NCI-H2171 treated with DMSO at 0.1 percent for 48 hours (cell line): ENCODE results near the gene TNFAIP8L3.
"Not testable (repeated sequence)": the region's sequence is repeated elsewhere in the genome, so short reads cannot be mapped to it uniquely, and the experiment has no call there.

ENCODE experiments used
- DNase-seq: peaks from one replicate; lab custom pipeline; 2025; lab: John Stamatoyannopoulos, UW

Gene TNFAIP8L3

GRCh38 chr15:51094606-51095569, at the start of gene TNFAIP8L3:
TSS of gene TNFAIP8L3 (minus strand) at chr15:51094906. CDS start at chr15:51094595, 311 bp downstream.
- DNase-seq: peak; percentile 65

DNA sequence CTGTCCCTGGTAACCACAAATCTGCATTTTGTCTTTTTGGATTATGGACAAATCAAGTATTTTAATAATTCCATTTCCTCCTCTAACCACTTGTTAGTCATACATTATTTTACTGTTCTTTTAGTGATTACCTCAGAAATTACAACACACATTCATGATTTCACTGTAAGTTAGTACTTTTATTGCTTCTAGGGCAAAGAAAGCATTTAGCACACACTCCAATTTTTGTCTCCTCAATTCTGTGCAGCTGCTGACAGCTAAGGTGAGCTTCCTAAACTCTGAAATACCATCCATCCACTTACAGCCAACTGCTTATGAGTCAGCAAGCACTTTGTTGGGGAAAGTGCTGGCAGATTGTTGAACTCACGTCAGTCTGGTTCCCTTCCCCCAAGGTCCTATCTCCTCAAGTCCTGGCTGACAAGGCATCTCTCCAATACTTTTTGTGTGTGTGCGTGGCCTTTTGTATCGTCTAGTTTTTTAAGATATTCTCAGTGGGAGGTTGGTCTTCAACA, 49.4 kb upstream of the TNFAIP8L3 start:
- DNase-seq: peak; percentile 62

- DNase-seq: not testable (repeated sequence)
Observed at GRCh38 chr15:51140347-51140746, 45.6 kb upstream of the TNFAIP8L3 start.

GRCh38 chr15:51139091-51139490, 44.4 kb upstream of the TNFAIP8L3 start:
- DNase-seq: no peak

GRCh38 chr15:51137880-51138430, 43.2 kb upstream of the TNFAIP8L3 start:
- no peak for DNase-seq

- no peak for DNase-seq
Observed at GRCh38 chr15:51137024-51137423, 42.3 kb upstream of the TNFAIP8L3 start.

GRCh38 chr15:51135276-51135675, 40.6 kb upstream of the TNFAIP8L3 start:
- DNase-seq: no peak

DNA sequence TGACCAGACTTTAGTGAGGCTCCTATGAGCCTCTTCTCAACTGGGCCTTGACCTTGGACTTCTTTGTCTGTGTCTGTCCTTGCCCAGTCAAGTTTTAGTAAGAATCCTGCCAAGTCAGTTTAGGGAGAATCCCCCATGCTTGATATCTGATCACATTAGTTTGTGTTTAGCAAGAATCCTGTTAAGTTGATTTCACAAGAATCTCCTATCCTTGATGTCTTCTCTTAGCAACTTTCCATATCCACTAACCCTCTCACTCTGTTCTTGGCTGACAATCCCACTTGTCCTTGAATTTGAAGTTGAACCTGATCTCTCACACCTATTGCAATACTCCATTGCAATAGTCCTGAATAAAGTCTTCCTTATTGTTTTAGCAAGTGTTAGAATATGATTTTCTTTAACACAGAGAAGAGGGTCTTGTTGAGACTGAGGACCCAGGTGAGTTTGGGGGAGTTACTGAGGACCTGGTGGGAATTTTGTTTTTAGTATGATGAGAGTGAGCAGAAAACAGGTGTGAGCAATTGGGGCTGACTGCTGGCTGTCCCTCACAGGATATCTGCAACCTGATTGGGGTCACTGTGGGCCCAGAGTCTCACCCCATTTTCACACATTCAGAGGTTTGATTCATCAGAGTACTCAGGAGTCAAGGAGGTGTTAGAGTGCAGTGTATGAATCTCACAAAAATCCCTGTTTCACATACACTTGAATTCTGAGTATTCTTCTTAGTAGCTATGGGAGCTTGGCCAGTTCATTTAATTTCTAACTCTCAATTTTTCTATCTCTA, 39.9 kb upstream of the TNFAIP8L3 start:
- no peak for DNase-seq

DNA sequence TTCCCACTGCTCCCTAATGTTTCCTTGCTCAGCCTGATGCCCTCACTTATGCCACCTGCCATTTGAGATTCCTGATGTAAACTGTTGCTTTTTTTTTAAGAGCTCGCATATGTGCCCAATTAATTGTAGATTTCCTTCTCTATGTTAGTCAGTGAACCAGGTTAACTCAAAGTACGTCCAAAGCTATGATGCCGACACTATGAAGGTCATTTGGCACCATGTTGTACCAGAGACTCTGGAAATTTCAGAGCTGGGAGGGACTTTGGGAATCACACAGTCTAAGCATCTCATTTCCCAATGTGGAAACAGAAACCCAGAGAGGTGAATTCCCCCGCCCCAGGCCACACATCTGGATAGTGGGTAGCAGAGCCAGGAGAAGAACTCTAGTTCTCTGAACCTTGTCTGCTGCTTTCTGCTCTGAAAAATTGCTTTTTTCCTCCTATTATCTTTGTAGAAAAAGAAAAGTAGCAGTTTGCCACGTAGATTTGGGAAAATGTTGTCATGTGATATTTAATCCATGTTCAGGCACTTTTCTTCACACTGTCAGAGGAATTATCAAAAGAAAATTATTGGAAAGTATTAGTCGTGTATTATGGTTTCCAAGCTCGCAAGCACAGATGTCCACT, 38.5 kb upstream of the TNFAIP8L3 start:
- DNase-seq: peak; percentile 82

GRCh38 chr15:51132384-51133139, 37.9 kb upstream of the TNFAIP8L3 start:
- no peak for DNase-seq

GRCh38 chr15:51131596-51132290, 37.0 kb upstream of the TNFAIP8L3 start:
- no peak for DNase-seq

GRCh38 chr15:51130344-51130743, 35.6 kb upstream of the TNFAIP8L3 start:
- peak; percentile 20 for DNase-seq

GRCh38 chr15:51129535-51130188, 35.0 kb upstream of the TNFAIP8L3 start:
- peak; percentile 75 for DNase-seq

DNA sequence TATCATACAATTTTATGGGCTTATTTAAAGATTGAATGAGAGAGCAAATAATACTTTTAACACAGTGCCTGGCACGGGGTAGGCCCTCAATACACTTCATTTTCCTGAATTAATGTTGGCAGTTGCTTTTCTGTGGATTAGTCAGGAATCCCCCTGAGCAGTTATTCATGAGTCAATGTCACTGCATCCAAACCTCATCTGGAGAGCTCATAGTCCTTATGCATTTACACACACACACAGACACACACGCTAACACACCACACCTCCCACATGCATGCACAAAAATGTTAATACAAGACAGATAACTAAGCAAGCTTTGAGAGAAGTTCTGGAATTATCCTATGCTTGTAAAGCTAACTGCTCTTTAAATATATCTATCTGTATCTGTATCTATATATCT, 34.0 kb upstream of the TNFAIP8L3 start:
- no peak for DNase-seq

- no peak for DNase-seq
Observed at GRCh38 chr15:51126842-51127241, 32.1 kb upstream of the TNFAIP8L3 start.

- not testable (repeated sequence) for DNase-seq
Observed at GRCh38 chr15:51123002-51123401, 28.3 kb upstream of the TNFAIP8L3 start.

DNA sequence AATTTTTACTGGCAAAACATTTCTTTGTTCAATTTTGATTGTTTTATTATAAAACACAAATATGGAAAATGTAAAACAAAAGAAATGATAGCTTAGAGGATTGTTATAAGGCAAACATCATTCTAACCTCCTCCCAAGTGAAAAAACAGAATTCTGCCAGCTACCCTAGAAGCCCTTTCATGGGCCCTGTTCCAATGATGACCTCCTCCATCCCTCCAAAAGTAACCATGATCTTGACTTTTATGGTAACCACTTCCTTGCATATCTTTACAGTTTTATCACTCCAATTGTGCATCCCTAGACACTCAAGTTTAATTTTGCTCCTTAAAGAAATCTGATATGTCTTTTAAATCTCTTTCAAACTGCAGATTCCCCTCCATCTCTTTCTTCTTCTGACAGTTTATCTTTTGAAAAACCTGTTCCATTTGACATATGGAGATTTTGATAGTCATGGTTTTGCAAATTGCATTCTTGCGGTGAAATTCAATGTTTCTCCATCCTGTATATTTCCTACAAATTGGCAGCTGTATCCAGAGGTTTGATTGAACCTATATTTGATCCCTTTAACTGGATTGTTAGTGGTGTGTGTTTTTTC, 27.0 kb upstream of the TNFAIP8L3 start:
- DNase-seq: no peak

- no peak for DNase-seq
Observed at GRCh38 chr15:51121118-51121517, 26.4 kb upstream of the TNFAIP8L3 start.

DNA sequence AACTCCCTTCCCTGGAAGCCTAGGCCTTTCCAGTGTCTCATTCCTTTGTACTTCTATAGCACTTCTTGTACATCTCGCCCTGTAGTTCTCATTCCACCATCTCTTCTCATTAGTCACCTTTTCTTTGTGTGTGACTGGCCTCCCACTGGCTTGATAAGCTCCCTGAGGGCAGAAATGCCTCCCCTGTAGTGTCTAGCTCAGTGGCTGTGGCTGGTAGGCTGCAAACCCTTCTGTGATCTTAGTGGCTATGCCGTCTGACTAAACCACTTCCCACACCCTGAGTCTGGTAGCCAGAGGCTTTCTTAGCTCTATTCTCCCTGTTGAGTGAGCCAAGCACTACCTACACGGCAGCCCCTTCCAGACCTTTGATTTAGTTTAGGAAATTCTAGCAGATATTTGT, 24.4 kb upstream of the TNFAIP8L3 start:
- no peak for DNase-seq
